ENCODE data around the gene XYLT1.

Gene XYLT1

GRCh38 chr16:17369421-17370222, 101.1 kb downstream of the XYLT1 start:
- DNase-seq = no peak

GRCh38 chr16:17368951-17369350, 101.8 kb downstream of the XYLT1 start:
- no peak for DNase-seq

GRCh38 chr16:17368446-17368845, 102.3 kb downstream of the XYLT1 start:
- no peak for DNase-seq

GRCh38 chr16:17367923-17368322, 102.8 kb downstream of the XYLT1 start:
- DNase-seq = no peak

GRCh38 chr16:17367036-17367435, 103.7 kb downstream of the XYLT1 start:
- no peak for DNase-seq

GRCh38 chr16:17366299-17366961, 104.3 kb downstream of the XYLT1 start:
- no peak for DNase-seq

- no peak for DNase-seq
These were observed 105.0 kb downstream of the XYLT1 start for GRCh38 chr16:17365591-17366298.

GRCh38 chr16:17365211-17365541, 105.6 kb downstream of the XYLT1 start:
- DNase-seq = no peak

GRCh38 chr16:17364319-17365210, 106.2 kb downstream of the XYLT1 start:
- peak; percentile 34 for DNase-seq

GRCh38 chr16:17362946-17363345, 107.8 kb downstream of the XYLT1 start:
- no peak for DNase-seq

- no peak for DNase-seq
These were observed 108.6 kb downstream of the XYLT1 start for GRCh38 chr16:17362183-17362582.

GRCh38 chr16:17360693-17361122, 110.1 kb downstream of the XYLT1 start:
- no peak for DNase-seq

- peak; percentile 45 for DNase-seq
These were observed 110.9 kb downstream of the XYLT1 start for GRCh38 chr16:17359788-17360390.

GRCh38 chr16:17358846-17359245, 111.9 kb downstream of the XYLT1 start:
- DNase-seq = no peak

- DNase-seq = no peak
These were observed 112.4 kb downstream of the XYLT1 start for GRCh38 chr16:17358355-17358754.

- no peak for DNase-seq
These were observed 113.3 kb downstream of the XYLT1 start for GRCh38 chr16:17357307-17358062.

GRCh38 chr16:17356243-17356933, 114.4 kb downstream of the XYLT1 start:
- DNase-seq = no peak

- no peak for DNase-seq
These were observed 116.1 kb downstream of the XYLT1 start for GRCh38 chr16:17354685-17355084.

GRCh38 chr16:17354141-17354601, 116.6 kb downstream of the XYLT1 start:
- peak; percentile 36 for DNase-seq

- no peak for DNase-seq
These were observed 117.2 kb downstream of the XYLT1 start for GRCh38 chr16:17353561-17353960.
